Neutrophil (primary cell): ENCODE data around the gene EPHX1.

ENCODE experiments used
- H3K27ac ChIP-seq: fragments of 200-600 bp; sonication (generic); 2 replicates; pipeline ENCODE4 v1.5.1; 2016; ENCODE audit warnings: mild to moderate bottlenecking, moderate library complexity
- H3K27me3 ChIP-seq: fragments of 200-600 bp; sonication (generic); 2 replicates; pipeline ENCODE4 v1.6.0; 2016; ENCODE audit warnings: mild to moderate bottlenecking
- H3K36me3 ChIP-seq: fragments of 200-600 bp; sonication (generic); 2 replicates; pipeline ENCODE4 v1.5.1; 2017
- H3K4me1 ChIP-seq, 2 experiments: fragments of 200-600 bp in 1 of 2; sonication (generic) in 1 of 2; 1 replicate in 1 of 2; 2 replicates in 1 of 2; pipeline versions ENCODE4 v1.5.1 to v1.6.1; 2013 to 2016; ENCODE audit warnings: low read depth in 1 of 2, low read length in 1 of 2, mild to moderate bottlenecking in 1 of 2, moderate library complexity in 1 of 2; ENCODE audit not compliant: control insufficient read depth in 1 of 2, insufficient read depth in 1 of 2
- H3K4me3 ChIP-seq, 2 experiments: fragments of 200-600 bp in 1 of 2; sonication (generic) in 1 of 2; 1 replicate in 1 of 2; 2 replicates in 1 of 2; pipeline ENCODE4 v1.5.1; 2013 to 2016; ENCODE audit warnings: low read depth in 1 of 2, low read length in 1 of 2, mild to moderate bottlenecking in 1 of 2, moderate library complexity in 1 of 2
- H3K9me3 ChIP-seq: fragments of 200-600 bp; sonication (generic); 2 replicates; pipeline ENCODE4 v1.5.1; 2016
- TF ChIP-seq, protein P1 (sequence below): fragments of 200-600 bp; sonication (generic); IDR thresholded peaks from 2 replicates; pipeline ENCODE4 v1.5.1; 2016; ENCODE audit warnings: antibody characterized with exemption

Gene EPHX1

DNA sequence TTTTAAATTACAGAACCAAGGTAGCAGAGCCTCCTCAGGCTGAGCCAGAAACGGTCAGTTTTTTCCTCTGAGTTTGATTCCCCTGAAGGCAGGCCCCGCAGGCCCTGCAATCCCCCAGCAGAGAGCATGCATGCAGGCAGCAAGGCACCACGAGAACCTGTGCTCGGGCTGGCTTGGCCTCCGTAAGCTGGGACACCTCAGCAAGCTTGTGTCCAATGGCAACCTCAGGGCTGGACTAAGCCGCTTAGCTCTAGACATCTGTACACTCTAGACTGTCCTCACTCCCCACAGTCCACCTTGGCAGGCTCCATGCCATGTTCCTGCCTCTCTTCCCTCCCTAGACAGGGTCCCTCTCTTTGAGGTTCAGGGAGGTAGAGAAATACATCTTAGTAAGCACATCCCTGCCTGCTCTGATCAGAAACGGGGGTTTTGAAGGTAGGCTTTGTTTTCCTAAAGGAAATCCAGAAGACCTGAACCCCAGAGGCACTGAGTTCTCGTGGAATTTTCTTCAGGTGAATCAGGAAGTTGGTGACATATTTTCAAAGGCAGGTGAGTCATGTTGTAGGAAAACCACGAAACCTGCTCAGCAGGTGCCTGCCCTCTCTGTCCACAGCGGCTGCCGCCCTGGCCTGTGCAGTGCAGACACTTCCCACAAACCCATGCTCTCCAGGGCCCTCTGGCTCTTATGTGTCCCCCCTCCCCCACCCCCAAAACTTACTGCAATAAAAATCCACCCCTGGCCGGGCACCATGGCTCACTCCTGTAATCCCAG lies 65.3 kb downstream of the EPHX1 start:
- peak overlapping the region; percentile 56 for H3K27ac ChIP-seq
- peaks cover 47 to 58% of the 10 kb centered on the region in 2 experiments for H3K4me1 ChIP-seq
- no peaks in the 10 kb centered on the region for H3K27me3 ChIP-seq
- TF ChIP-seq, protein P1, sequence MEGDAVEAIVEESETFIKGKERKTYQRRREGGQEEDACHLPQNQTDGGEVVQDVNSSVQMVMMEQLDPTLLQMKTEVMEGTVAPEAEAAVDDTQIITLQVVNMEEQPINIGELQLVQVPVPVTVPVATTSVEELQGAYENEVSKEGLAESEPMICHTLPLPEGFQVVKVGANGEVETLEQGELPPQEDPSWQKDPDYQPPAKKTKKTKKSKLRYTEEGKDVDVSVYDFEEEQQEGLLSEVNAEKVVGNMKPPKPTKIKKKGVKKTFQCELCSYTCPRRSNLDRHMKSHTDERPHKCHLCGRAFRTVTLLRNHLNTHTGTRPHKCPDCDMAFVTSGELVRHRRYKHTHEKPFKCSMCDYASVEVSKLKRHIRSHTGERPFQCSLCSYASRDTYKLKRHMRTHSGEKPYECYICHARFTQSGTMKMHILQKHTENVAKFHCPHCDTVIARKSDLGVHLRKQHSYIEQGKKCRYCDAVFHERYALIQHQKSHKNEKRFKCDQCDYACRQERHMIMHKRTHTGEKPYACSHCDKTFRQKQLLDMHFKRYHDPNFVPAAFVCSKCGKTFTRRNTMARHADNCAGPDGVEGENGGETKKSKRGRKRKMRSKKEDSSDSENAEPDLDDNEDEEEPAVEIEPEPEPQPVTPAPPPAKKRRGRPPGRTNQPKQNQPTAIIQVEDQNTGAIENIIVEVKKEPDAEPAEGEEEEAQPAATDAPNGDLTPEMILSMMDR = no peak
- no peaks in the 10 kb centered on the region for H3K9me3 ChIP-seq
- peaks cover 79% of the 10 kb centered on the region for H3K36me3 ChIP-seq
- H3K4me3 ChIP-seq = no peak overlapping the region

DNA sequence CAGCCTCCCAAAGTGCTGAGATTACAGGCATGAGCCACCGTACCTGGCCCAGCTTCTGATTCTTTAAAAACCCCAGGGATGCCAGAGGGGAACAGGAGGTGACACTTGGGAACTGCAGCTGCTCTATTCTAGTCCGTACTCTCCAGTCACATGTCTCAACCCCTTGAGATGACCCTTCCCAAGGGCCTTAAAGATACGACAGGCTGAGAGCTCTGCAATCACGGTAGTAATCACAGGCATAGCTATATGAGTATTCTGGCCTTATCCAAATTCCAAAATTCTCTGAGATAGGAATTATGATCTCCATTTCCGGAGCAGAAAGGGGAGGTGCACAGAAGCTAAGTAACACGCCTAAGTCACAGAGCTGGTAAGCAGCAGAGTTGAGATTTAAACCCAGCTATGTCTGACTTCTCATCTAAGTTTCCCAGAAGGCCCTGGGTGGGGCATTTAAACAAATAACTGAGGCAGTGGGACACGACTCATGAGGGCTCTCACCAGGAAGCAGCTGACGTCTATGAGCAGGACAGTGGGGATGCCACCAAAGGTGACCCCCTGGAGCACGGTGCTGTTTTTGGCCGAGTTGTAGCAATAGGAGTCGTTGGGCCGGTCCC lies 67.1 kb downstream of the EPHX1 start:
- Histone ChIP-seq H3K9me3 (no peaks in the 10 kb centered on the region), H3K27ac (peak overlapping the region; percentile 89), H3K4me1 (peaks cover 61 to 75% of the 10 kb centered on the region in 2 experiments), H3K27me3 (no peaks in the 10 kb centered on the region), H3K4me3 (no peak overlapping the region), H3K36me3 (peaks cover 61% of the 10 kb centered on the region)
- TF ChIP-seq, protein P1 = no peak

DNA sequence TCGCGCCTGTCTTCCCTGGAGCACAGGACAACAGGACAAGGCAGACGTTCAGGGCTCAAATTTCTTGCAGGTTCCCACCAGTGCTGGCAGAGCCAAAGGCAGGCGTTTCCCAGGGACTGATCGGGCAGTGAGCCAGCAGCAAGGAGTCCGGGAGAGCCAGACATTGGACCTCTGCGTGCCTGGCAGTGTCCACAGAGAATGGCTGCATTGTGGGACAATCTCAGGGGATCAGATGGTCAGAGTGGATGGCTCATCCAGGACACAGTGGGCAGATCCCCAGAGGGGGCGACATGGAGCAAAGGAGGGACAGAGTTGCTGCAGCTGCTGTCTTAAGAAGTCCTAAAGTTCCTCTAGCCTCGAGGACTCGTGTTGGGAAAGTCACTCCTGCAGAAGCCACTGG lies 67.7 kb downstream of the EPHX1 start:
- H3K27ac ChIP-seq = peak overlapping the region; percentile 89
- TF ChIP-seq, protein P1 = no peak
- no peaks in the 10 kb centered on the region for H3K9me3 ChIP-seq
- no peaks in the 10 kb centered on the region for H3K27me3 ChIP-seq
- peaks cover 56% of the 10 kb centered on the region for H3K36me3 ChIP-seq
- H3K4me1 ChIP-seq = peaks cover 61 to 78% of the 10 kb centered on the region in 2 experiments
- H3K4me3 ChIP-seq = no peak overlapping the region

DNA sequence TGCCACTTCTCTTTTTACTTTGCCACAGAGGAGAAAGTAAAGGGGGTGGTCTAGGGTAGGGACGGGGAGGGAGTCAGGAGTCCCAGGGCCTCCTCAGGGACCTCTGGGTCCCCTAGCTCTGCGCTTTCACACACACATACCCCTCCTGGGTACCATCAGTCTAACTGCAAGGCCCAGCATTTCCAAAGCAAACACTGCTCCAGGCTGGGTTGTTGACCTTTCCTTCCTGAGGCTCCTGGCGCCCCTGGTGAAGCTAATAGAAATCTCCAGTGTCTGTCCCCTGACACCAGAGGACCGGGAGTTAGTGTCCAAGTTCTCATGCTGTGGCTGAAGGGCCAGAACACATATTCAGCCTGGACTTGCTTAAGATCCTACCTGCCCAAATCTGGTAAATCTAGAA lies 68.4 kb downstream of the EPHX1 start:
- TF ChIP-seq, protein P1 = no peak
- H3K9me3 ChIP-seq = no peaks in the 10 kb centered on the region
- no peaks in the 10 kb centered on the region for H3K27me3 ChIP-seq
- no peak overlapping the region for H3K4me3 ChIP-seq
- H3K27ac ChIP-seq = peak overlapping the region; percentile 89
- peaks cover 49% of the 10 kb centered on the region for H3K36me3 ChIP-seq
- H3K4me1 ChIP-seq = peaks cover 65 to 82% of the 10 kb centered on the region in 2 experiments

DNA sequence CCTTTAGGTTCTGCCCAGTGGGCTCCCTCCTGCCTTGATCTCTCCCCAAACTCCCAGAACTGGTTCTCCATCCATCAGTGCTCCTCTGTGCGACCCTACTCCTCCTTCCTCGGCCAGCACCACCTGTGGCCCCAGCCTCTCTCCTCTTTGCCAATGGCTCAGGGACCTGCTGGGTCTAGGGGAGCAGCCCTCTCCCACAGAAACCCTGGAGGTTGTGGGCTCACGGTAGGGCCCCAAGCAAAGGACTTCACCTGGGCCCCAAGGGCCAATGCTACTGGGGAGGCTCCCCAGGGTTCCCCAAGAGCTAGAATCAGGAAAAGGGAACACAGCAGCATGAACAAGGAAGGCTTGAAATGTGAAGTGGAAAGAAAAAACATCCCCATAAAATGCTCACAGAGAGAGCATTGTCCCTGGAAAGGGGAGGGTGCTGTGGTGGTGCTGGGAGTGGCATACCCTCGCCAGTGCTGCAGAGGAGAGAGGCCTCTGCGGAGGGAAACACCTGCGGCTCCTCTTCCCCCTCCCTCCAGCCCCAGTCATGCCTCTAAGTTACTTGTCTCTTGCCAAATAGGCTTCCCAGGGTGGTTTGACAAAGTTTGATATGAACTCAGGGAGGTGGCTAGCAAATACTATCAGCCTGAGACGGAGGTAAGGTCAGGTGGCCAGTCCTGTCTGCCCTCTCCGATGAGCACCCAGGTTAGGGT lies 69.7 kb downstream of the EPHX1 start:
- Histone ChIP-seq H3K9me3 (no peaks in the 10 kb centered on the region), H3K27me3 (no peaks in the 10 kb centered on the region), H3K4me1 (peaks cover 72 to 86% of the 10 kb centered on the region in 2 experiments), H3K36me3 (peaks cover 35% of the 10 kb centered on the region), H3K27ac (peak overlapping the region; percentile 89), H3K4me3 (peak overlapping the region; percentile 90 to 98)
- TF ChIP-seq, protein P1 = no peak
